ENCODE measurements around the gene GTPBP2.
"Not testable (repeated sequence)": the region's sequence is repeated elsewhere in the genome, so short reads cannot be mapped to it uniquely, and the experiment has no call there.

GRCh38 chr6:43662948-43663347, 33.9 kb upstream of the GTPBP2 start:
- not testable (repeated sequence) for TF ChIP-seq CTCF (IDR thresholded peaks at IDR 0.05; ENCODE audit: low read depth, low read length, poor library complexity, severe bottlenecking); EZH2phosphoT487 (IDR thresholded peaks at IDR 0.05; ENCODE audit: borderline replicate concordance, low read length)

Measured in DOHH2 (cell line).